OCI-LY1 (cell line): ENCODE measurements around the gene OR4F6.
"Not testable (repeated sequence)": the region's sequence is repeated elsewhere in the genome, so short reads cannot be mapped to it uniquely, and the experiment has no call there.

Source experiments
- H2AFZ ChIP-seq: fragments of 200-600 bp; sonication (generic), shearing (Covaris generic); 2 replicates; pipeline ENCODE4 v1.6.0; 2014; ENCODE audit warnings: antibody characterized with exemption, mild to moderate bottlenecking, low read length
- H3F3A ChIP-seq: fragments of 200-600 bp; sonication (generic), shearing (Covaris generic); 2 replicates; pipeline ENCODE4 v1.6.0; 2014; ENCODE audit warnings: mild to moderate bottlenecking, antibody characterized with exemption, low read length, moderate library complexity; ENCODE audit not compliant: insufficient read depth
- H3K27ac ChIP-seq: fragments of 200-600 bp; sonication (generic); 2 replicates; pipeline ENCODE4 v1.5.1; 2014; ENCODE audit warnings: low read length, mixed run types, mild to moderate bottlenecking, low read depth; ENCODE audit not compliant: poor library complexity, severe bottlenecking
- H3K27me3 ChIP-seq: fragments of 200-600 bp; sonication (generic); 2 replicates; pipeline ENCODE4 v1.6.0; 2014; ENCODE audit warnings: antibody characterized with exemption, mild to moderate bottlenecking, low read length, moderate library complexity; ENCODE audit not compliant: insufficient read depth
- H3K36me3 ChIP-seq: fragments of 200-600 bp; sonication (generic); 2 replicates; pipeline ENCODE4 v1.6.1; 2014; ENCODE audit warnings: mild to moderate bottlenecking, antibody characterized with exemption, low read length, moderate library complexity, mixed read lengths; ENCODE audit not compliant: insufficient read depth
- H3K4me1 ChIP-seq: fragments of 200-600 bp; sonication (generic); 2 replicates; pipeline ENCODE4 v1.5.1; 2014; ENCODE audit warnings: mild to moderate bottlenecking, low read length, moderate library complexity; ENCODE audit not compliant: insufficient read depth, severe bottlenecking
- H3K4me2 ChIP-seq: fragments of 200-600 bp; sonication (generic), shearing (Covaris generic); 2 replicates; pipeline ENCODE4 v1.6.1; 2014; ENCODE audit warnings: low read length
- H3K4me3 ChIP-seq: fragments of 200-600 bp; sonication (generic); 2 replicates; pipeline ENCODE4 v1.5.1; 2014; ENCODE audit warnings: low read length, low read depth, mild to moderate bottlenecking, mixed read lengths; ENCODE audit not compliant: poor library complexity, severe bottlenecking
- H3K79me2 ChIP-seq: fragments of 200-600 bp; shearing (Covaris generic); 2 replicates; pipeline ENCODE4 v1.6.1; 2016; ENCODE audit warnings: mixed run types, low read length, mixed read lengths; ENCODE audit not compliant: insufficient read depth
- H3K9ac ChIP-seq: fragments of 200-600 bp; sonication (generic), shearing (Covaris generic); 2 replicates; pipeline ENCODE4 v1.6.1; 2014; ENCODE audit warnings: mild to moderate bottlenecking, low read length, mixed read lengths
- H3K9me2 ChIP-seq: fragments of 200-600 bp; sonication (generic), shearing (Covaris generic); 2 replicates; pipeline ENCODE4 v1.6.1; 2014; ENCODE audit warnings: low read depth, mild to moderate bottlenecking, low read length, mixed read lengths
- H3K9me3 ChIP-seq: fragments of 200-600 bp; shearing (Covaris generic); 2 replicates; pipeline ENCODE4 v1.6.1; 2014; ENCODE audit warnings: low read length, mixed read lengths
- H4K20me1 ChIP-seq: fragments of 200-600 bp; sonication (generic), shearing (Covaris generic); 2 replicates; pipeline ENCODE4 v1.6.0; 2016; ENCODE audit warnings: mild to moderate bottlenecking, low read length; ENCODE audit not compliant: insufficient read depth
- EZH2 ChIP-seq: fragments of 200-600 bp; sonication (generic), shearing (Covaris generic); IDR thresholded peaks from 2 replicates; pipeline ENCODE4 v1.8.0; 2017; ENCODE audit warnings: borderline replicate concordance, mixed run types, mild to moderate bottlenecking, antibody characterized with exemption, low read length, moderate library complexity, mixed read lengths
- TF ChIP-seq, protein P1 (sequence below): fragments of 200-600 bp; sonication (generic), shearing (Covaris generic); IDR thresholded peaks from 2 replicates; pipeline ENCODE4 v1.5.1; 2017; ENCODE audit warnings: mild to moderate bottlenecking, antibody characterized with exemption, low read length, moderate library complexity, mixed read lengths

OR4F6 gene

DNA sequence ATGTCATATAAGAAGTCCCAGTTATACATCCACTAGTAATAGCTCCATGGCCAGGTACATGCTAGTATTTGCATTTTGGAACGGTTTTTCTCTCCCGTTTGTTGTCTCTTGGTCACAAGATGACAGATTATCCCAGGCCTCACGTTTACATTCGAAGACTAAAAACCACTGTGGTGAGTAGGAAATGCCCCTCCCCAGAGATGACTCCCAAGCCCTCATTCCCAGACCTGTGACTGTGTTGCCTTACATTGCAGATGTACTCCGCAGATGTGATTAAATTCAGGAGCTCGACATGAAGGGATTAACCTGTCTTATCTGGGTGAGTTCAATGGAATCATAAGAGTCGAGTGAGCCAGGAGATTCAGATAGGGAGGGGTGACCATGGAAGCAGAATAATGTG is 9.3 kb upstream of the OR4F6 start:
- not testable (repeated sequence) for H3K36me3 ChIP-seq, H3K27me3 ChIP-seq, H3F3A ChIP-seq, H3K9me3 ChIP-seq, H3K27ac ChIP-seq, H2AFZ ChIP-seq, H3K9me2 ChIP-seq, H4K20me1 ChIP-seq, H3K4me1 ChIP-seq, H3K4me2 ChIP-seq, H3K9ac ChIP-seq, H3K79me2 ChIP-seq, H3K4me3 ChIP-seq

DNA sequence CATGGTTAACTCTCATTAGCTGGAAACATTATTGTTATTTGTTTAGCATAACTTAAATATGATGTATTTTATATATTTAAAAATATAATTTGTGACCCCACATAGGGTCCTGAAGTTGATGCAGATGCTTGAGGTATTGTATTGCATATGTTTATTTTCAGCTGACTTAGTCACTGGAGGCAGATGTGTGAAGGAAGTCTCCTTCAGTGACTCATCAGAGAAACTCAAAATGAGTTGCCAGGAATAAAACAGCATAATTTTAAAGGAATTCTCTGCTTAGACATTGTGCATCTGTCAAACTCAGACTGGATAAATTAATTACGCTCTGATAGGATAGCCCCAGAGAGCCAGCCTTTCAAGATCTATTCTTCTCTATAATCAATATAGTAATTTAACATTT is 7.9 kb upstream of the OR4F6 start:
- H3K27me3 ChIP-seq = no peaks in the 10 kb centered on the region
- no peak overlapping the region for H3K9ac ChIP-seq
- H3K27ac ChIP-seq = no peak overlapping the region

DNA sequence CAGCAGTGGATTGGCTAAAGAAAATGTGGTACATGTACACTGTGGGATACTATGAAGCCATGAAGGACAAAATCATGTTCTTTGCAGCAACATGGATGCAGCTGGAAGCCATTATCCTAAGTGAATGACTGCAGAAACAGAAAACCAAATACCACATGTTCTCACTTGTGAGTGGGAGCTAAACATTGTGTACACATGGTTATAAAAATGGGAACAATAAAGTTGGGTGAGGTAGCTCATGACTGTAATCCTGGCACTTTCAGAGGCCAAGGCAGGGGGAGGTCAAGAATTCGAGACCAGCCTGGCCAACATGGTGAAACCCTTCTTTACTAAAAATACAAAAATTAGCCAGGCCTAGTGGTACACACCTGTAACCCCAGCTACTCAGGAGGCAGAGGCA is 3.6 kb upstream of the OR4F6 start:
- Histone ChIP-seq H3K9me3 (no peaks in the 10 kb centered on the region), H3K36me3 (no peaks in the 10 kb centered on the region), H3K9me2 (no peaks in the 10 kb centered on the region), H3K4me3 (no peak overlapping the region), H3K4me2 (no peak overlapping the region), H3K27ac (no peak overlapping the region), H3K79me2 (no peaks in the 10 kb centered on the region), H3K9ac (no peak overlapping the region), H3F3A (no peaks in the 10 kb centered on the region), H2AFZ (no peak overlapping the region), H3K4me1 (no peaks in the 10 kb centered on the region), H4K20me1 (no peaks in the 10 kb centered on the region), H3K27me3 (no peaks in the 10 kb centered on the region)
- TF ChIP-seq EZH2 = no peak

More for the DNA sequence above, 7.9 kb upstream of the OR4F6 start:
- no peaks in the 10 kb centered on the region for H3F3A ChIP-seq
- TF ChIP-seq, protein P1, sequence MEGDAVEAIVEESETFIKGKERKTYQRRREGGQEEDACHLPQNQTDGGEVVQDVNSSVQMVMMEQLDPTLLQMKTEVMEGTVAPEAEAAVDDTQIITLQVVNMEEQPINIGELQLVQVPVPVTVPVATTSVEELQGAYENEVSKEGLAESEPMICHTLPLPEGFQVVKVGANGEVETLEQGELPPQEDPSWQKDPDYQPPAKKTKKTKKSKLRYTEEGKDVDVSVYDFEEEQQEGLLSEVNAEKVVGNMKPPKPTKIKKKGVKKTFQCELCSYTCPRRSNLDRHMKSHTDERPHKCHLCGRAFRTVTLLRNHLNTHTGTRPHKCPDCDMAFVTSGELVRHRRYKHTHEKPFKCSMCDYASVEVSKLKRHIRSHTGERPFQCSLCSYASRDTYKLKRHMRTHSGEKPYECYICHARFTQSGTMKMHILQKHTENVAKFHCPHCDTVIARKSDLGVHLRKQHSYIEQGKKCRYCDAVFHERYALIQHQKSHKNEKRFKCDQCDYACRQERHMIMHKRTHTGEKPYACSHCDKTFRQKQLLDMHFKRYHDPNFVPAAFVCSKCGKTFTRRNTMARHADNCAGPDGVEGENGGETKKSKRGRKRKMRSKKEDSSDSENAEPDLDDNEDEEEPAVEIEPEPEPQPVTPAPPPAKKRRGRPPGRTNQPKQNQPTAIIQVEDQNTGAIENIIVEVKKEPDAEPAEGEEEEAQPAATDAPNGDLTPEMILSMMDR = no peak
- no peak for TF ChIP-seq EZH2
- H3K4me1 ChIP-seq = no peaks in the 10 kb centered on the region
- no peaks in the 10 kb centered on the region for H3K79me2 ChIP-seq
- H3K9me3 ChIP-seq = no peaks in the 10 kb centered on the region
- no peaks in the 10 kb centered on the region for H3K9me2 ChIP-seq
- no peaks in the 10 kb centered on the region for H4K20me1 ChIP-seq
- H3K4me2 ChIP-seq = no peak overlapping the region
- no peak overlapping the region for H3K4me3 ChIP-seq
- H3K36me3 ChIP-seq = no peaks in the 10 kb centered on the region
- H2AFZ ChIP-seq = no peak overlapping the region

DNA sequence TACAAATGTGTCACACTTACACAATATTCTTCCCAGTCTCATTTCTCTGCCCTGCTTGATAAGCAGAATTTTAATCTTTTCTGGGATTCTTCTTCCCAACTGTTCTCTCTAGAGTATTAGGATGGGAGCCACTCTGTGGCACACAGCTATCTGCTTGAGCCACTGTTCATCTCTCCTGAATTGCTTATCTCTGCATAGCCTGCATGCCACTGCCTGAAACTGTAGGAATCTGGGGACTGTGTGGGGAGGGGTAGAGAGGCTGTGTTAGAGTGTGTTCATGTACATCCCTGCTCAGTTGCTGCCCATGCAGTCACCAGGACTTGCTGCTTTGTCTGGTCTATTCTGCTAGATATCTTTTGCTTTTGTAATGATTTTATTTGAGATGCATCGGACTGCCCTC is 2.3 kb upstream of the OR4F6 start:
- H3K9ac ChIP-seq = no peak overlapping the region
- H3K4me3 ChIP-seq = no peak overlapping the region
- H3K4me1 ChIP-seq = no peaks in the 10 kb centered on the region
- H4K20me1 ChIP-seq = no peaks in the 10 kb centered on the region
- no peaks in the 10 kb centered on the region for H3K9me3 ChIP-seq
- H3K27me3 ChIP-seq = no peaks in the 10 kb centered on the region
- no peaks in the 10 kb centered on the region for H3F3A ChIP-seq
- H3K4me2 ChIP-seq = no peak overlapping the region
- H3K36me3 ChIP-seq = no peaks in the 10 kb centered on the region
- no peak overlapping the region for H2AFZ ChIP-seq
- no peaks in the 10 kb centered on the region for H3K9me2 ChIP-seq
- no peak for TF ChIP-seq EZH2
- TF ChIP-seq, protein P1 = no peak
- no peak overlapping the region for H3K27ac ChIP-seq
- no peaks in the 10 kb centered on the region for H3K79me2 ChIP-seq
